GM19351 (cell line): ENCODE results near the gene CIAO2A.
"Not testable (repeated sequence)": the region's sequence is repeated elsewhere in the genome, so short reads cannot be mapped to it uniquely, and the experiment has no call there.

ENCODE experiments used
- ATAC-seq: cut with Tn5 transposase; IDR thresholded peaks from one replicate; pipeline ENCODE4 v1.9.1; 2021; ENCODE audit warnings: mild to moderate bottlenecking, moderate library complexity; ENCODE audit not compliant: unreplicated experiment

Gene CIAO2A

GRCh38 chr15:64072812-64073211 lies 20.8 kb downstream of the CIAO2A start:
- ATAC-seq = no peak

- no peak for ATAC-seq
Measured at GRCh38 chr15:64071931-64072765, 21.5 kb downstream of the CIAO2A start.

GRCh38 chr15:64070965-64071851 lies 22.4 kb downstream of the CIAO2A start:
- no peak for ATAC-seq

- ATAC-seq = no peak
Measured at GRCh38 chr15:64070106-64070505, 23.5 kb downstream of the CIAO2A start.

- no peak for ATAC-seq
Measured at GRCh38 chr15:64068133-64068532, 25.5 kb downstream of the CIAO2A start.

GRCh38 chr15:64067564-64068030 lies 26.0 kb downstream of the CIAO2A start:
- ATAC-seq = no peak

- ATAC-seq = no peak
Measured at GRCh38 chr15:64066451-64066850, 27.2 kb downstream of the CIAO2A start.

- no peak for ATAC-seq
Measured at GRCh38 chr15:64060716-64061115, 32.9 kb downstream of the CIAO2A start.

GRCh38 chr15:64059104-64059503 lies 34.5 kb downstream of the CIAO2A start:
- ATAC-seq = not testable (repeated sequence)

- no peak for ATAC-seq
Measured at GRCh38 chr15:64058279-64058678, 35.4 kb downstream of the CIAO2A start.

- not testable (repeated sequence) for ATAC-seq
Measured at GRCh38 chr15:64053674-64054073, 40.0 kb downstream of the CIAO2A start.

GRCh38 chr15:64052925-64053491 lies 40.6 kb downstream of the CIAO2A start:
- no peak for ATAC-seq

- ATAC-seq = no peak
Measured at GRCh38 chr15:64051407-64052259, 42.0 kb downstream of the CIAO2A start.

GRCh38 chr15:64051093-64051402 lies 42.6 kb downstream of the CIAO2A start:
- ATAC-seq = no peak

- no peak for ATAC-seq
Measured at GRCh38 chr15:64050281-64051092, 43.2 kb downstream of the CIAO2A start.

- no peak for ATAC-seq
Measured at GRCh38 chr15:64048781-64049460, 44.7 kb downstream of the CIAO2A start.

GRCh38 chr15:64046421-64047153 lies 47.1 kb downstream of the CIAO2A start, which contains the start of gene DAPK2:
Gene DAPK2, minus strand, starts transcription at chr15:64046485. Its CDS starts 6,224 bp downstream, at chr15:64040261.
- peak; percentile 58 for ATAC-seq

- ATAC-seq = peak; percentile 12
Measured at GRCh38 chr15:64045774-64046420, 47.7 kb downstream of the CIAO2A start.
